ENCODE measurements around the gene PFN1.

DNA sequence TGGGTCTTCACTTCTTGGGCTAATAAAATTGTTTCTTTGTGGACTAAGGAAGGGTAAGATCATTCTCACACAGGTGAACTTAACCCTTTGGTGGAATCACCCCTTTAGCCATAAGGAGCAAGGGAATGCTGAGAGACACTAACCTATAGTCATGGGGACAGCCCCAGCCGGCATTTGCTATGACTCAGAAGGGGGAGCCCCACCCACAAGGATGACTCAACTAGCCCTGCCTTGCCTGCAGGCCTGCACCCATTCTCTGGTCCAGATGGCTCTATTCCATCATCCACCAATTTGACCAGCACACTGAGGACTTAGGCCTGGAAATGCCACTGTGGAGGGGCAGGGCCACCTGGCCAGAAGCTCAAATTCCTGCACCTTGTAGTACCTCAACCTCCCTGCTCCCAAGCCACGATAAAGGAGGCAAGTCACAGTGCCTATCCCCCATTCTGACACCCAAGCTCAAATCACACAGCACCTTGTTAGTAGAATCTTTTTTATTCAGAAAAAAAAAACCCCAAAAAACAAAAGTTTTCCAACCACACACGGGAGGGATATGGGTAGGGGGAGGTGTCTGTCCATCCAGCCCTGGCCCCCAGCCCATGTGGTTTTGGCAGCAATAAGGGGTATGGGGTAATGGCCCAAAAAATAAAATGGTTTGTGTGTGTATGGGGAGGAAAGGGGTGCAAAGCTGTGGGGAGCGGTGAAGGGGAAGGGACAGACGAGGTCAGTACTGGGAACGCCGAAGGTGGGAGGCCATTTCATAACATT is 3.0 kb downstream of the PFN1 start:
- no peak for TF ChIP-seq YY1 (IDR thresholded peaks at IDR 0.05; ENCODE audit: insufficient read depth, insufficient read length)
- TF ChIP-seq ZNF274 (IDR thresholded peaks at IDR 0.05; ENCODE audit: low read depth, low read length), result no peak

Measured in NT2/D1 (cell line).